ENCODE measurements around the gene MRPS2. TPM values are rescaled to one million over a fixed set of nuclear protein-coding genes. Genes with fewer than 3 reads are reported as not detected.
A peak's percentile ranks its signal among the peaks of the same experiment; 100 is the strongest.

Gene MRPS2
- total and polyA plus RNA-seq, 10 of the 15 experiments (the other 5 are each of a cell fraction or from before 2014, with no cell fraction given): 3.3 to 103 (median 69.5) TPM

- no peak overlapping the region for H3K4me2 ChIP-seq (ENCODE audit: control insufficient read depth, insufficient read depth)
- intact Hi-C loops (cut with micrococcal nuclease; ENCODE audit: unreplicated experiment): no loop called here
- BruUV-seq (replicated peaks): no TSS peak
- no peak overlapping the region for H3K27ac ChIP-seq (ENCODE audit: control insufficient read depth, insufficient read depth)
- H3K27me3 ChIP-seq (replicated peaks in 1 of 2; ENCODE audit: control insufficient read depth in 2 of 2, insufficient read depth in 2 of 2, low read length in 1 of 2): 0 out of 4 replicates have a peak, but pooled peaks cover 2 to 8% of the 10 kb centered on the region in 2 experiments
- no peaks in the 10 kb centered on the region for H3K4me1 ChIP-seq (ENCODE audit: control insufficient read depth, insufficient read depth, low read length)
- no peaks in the 10 kb centered on the region for H3K9me3 ChIP-seq (replicated peaks; ENCODE audit: control insufficient read depth, insufficient read depth, low read length)
- CTCF ChIA-PET: no interaction called here
- no peaks in the 10 kb centered on the region for H3K36me3 ChIP-seq (ENCODE audit: control insufficient read depth in 2 of 2, insufficient read depth in 2 of 2, low read length in 1 of 2)
- in situ Hi-C loops (cut with MboI): no loop called here
- DNase-seq (ENCODE audit: low read depth, low spot score): no peak
- ATAC-seq: peak; percentile 76
- no peak overlapping the region for H3K4me3 ChIP-seq
- POLR2A ChIA-PET: no interaction called here
- H3K79me2 ChIP-seq (ENCODE audit: control insufficient read depth, insufficient read depth, low read length): no peaks in the 10 kb centered on the region
- RAD21 ChIA-PET (ENCODE audit: unreplicated experiment): no interaction called here
- WGBS (ENCODE audit: insufficient coverage, insufficient replicate concordance, low lambda C conversion rate, missing lambda C conversion rate): 12% methylated on average over 12 of the region's 12 CpGs
- no peaks in the 10 kb centered on the region for H4K20me1 ChIP-seq (ENCODE audit: control insufficient read depth, insufficient read depth)
- H3K9ac ChIP-seq (ENCODE audit: control insufficient read depth, insufficient read depth, low read length): no peak overlapping the region
- SMC1A ChIA-PET (ENCODE audit: uncharacterized antibody, unreplicated experiment): no interaction called here
- TF ChIP-seq BCL11A (IDR thresholded peaks at IDR 0.05; ENCODE audit: low read depth, low read length) (no peak), FOXM1 (IDR thresholded peaks at IDR 0.05; ENCODE audit: low read depth, low read length) (no peak), BCL3 (IDR thresholded peaks at IDR 0.05; ENCODE audit: borderline replicate concordance, insufficient read depth, low read depth, low read length, poor library complexity, severe bottlenecking) (no peak), ZBTB40 (IDR thresholded peaks at IDR 0.05; ENCODE audit: borderline replicate concordance) (no peak), CTCF (IDR thresholded peaks at IDR 0.05 in 2 of 3, conservative IDR thresholded peaks at IDR 0.05 in 1 of 3; ENCODE audit: control insufficient read depth in 2 of 3, extremely low read depth in 1 of 3, insufficient read depth in 1 of 3, low read depth in 3 of 3, low read length in 3 of 3) (peak; percentile 16 to 40 (median 39); a peak in 4 of 6 replicates), NR2C1 (IDR thresholded peaks at IDR 0.05) (no peak), EP300 (IDR thresholded peaks at IDR 0.05; ENCODE audit: borderline replicate concordance in 1 of 2, control insufficient read depth in 1 of 2, low read depth in 2 of 2, low read length in 2 of 2) (no peak), PAX5 (IDR thresholded peaks at IDR 0.05; ENCODE audit: borderline replicate concordance, low read depth, low read length) (no peak), RELB (IDR thresholded peaks at IDR 0.05; ENCODE audit: low read depth) (no peak), RCOR1 (conservative IDR thresholded peaks at IDR 0.05; ENCODE audit: low read depth, low read length) (no peak), TARDBP (IDR thresholded peaks at IDR 0.05; ENCODE audit: borderline replicate concordance) (no peak), POU2F2 (IDR thresholded peaks at IDR 0.05; ENCODE audit: borderline replicate concordance, low read depth, low read length) (peak; percentile 98; the same call in 2 of the 3 replicates)
- FAIRE-seq: no peak
- H2AFZ ChIP-seq (ENCODE audit: control insufficient read depth, low read depth, low read length): no peak overlapping the region
Observed at GRCh38 chr9:135474915-135475314, 25.6 kb upstream of the MRPS2 start.

All from GM12878 (cell line).